Trophoblast cell (in vitro differentiated cells and primary cell): ENCODE measurements around the gene DVL1.
"Not testable (repeated sequence)": the region's sequence is repeated elsewhere in the genome, so short reads cannot be mapped to it uniquely, and the experiment has no call there.

Experiments
- DNase-seq, 2 donors: peaks; one replicate each; pipeline ENCODE4 v3.0.0-alpha.2; 2016
- H2AFZ ChIP-seq: 2 replicates; pipeline ENCODE4 v1.6.1; 2013; ENCODE audit warnings: low read length, moderate library complexity, mild to moderate bottlenecking; ENCODE audit not compliant: insufficient read depth, poor library complexity
- H2AK5ac ChIP-seq: 2 replicates; pipeline ENCODE4 v1.6.1; 2013; ENCODE audit warnings: mild to moderate bottlenecking, low read length
- H2BK120ac ChIP-seq: 2 replicates; pipeline ENCODE4 v1.6.1; 2013; ENCODE audit warnings: low read length, mild to moderate bottlenecking, moderate library complexity; ENCODE audit not compliant: insufficient read depth, poor library complexity
- H2BK12ac ChIP-seq: 2 replicates; pipeline ENCODE4 v1.6.1; 2013; ENCODE audit warnings: mild to moderate bottlenecking, low read length, moderate library complexity
- H2BK5ac ChIP-seq: 2 replicates; pipeline ENCODE4 v1.6.1; 2013; ENCODE audit warnings: low read length, low read depth, moderate library complexity, mild to moderate bottlenecking; ENCODE audit not compliant: poor library complexity
- H3K14ac ChIP-seq: 2 replicates; pipeline ENCODE4 v1.6.1; 2013; ENCODE audit warnings: mild to moderate bottlenecking, low read length
- H3K18ac ChIP-seq: 2 replicates; pipeline ENCODE4 v1.6.1; 2013; ENCODE audit warnings: mild to moderate bottlenecking, low read length
- H3K23ac ChIP-seq: 2 replicates; pipeline ENCODE4 v1.6.1; 2013; ENCODE audit warnings: low read length
- H3K27ac ChIP-seq: 2 replicates; pipeline ENCODE4 v1.5.1; 2013; ENCODE audit warnings: low read depth, mild to moderate bottlenecking, inconsistent platforms, low read length, moderate library complexity
- H3K27me3 ChIP-seq: 2 replicates; pipeline ENCODE4 v1.6.1; 2013; ENCODE audit warnings: inconsistent platforms, mild to moderate bottlenecking, low read length, moderate library complexity; ENCODE audit not compliant: insufficient read depth
- H3K36me3 ChIP-seq, 2 experiments: 1 replicate in 1 of 2; 2 replicates in 1 of 2; pipeline ENCODE4 v1.6.1; 2013; ENCODE audit warnings: low read length in 2 of 2, mild to moderate bottlenecking in 2 of 2, moderate library complexity in 1 of 2; ENCODE audit not compliant: insufficient read depth in 2 of 2, control insufficient read depth in 1 of 2
- H3K4ac ChIP-seq: 2 replicates; pipeline ENCODE4 v1.6.1; 2013; ENCODE audit warnings: low read depth, mild to moderate bottlenecking, low read length, moderate library complexity
- H3K4me1 ChIP-seq, 2 experiments: 1 replicate in 1 of 2; 2 replicates in 1 of 2; pipeline ENCODE4 v1.6.1; 2013; ENCODE audit warnings: low read length in 2 of 2, mild to moderate bottlenecking in 2 of 2, moderate library complexity in 1 of 2; ENCODE audit not compliant: insufficient read depth in 2 of 2, control insufficient read depth in 1 of 2
- H3K4me2 ChIP-seq: 2 replicates; pipeline ENCODE4 v1.6.1; 2013; ENCODE audit warnings: inconsistent platforms, mild to moderate bottlenecking, low read length, moderate library complexity
- H3K4me3 ChIP-seq: 2 replicates; pipeline ENCODE4 v1.5.1; 2013; ENCODE audit warnings: mild to moderate bottlenecking, low read depth, low read length, inconsistent platforms
- H3K79me1 ChIP-seq: one replicate; pipeline ENCODE4 v1.6.1; 2013; ENCODE audit warnings: low read length
- H3K79me2 ChIP-seq: 2 replicates; pipeline ENCODE4 v1.6.1; 2013; ENCODE audit warnings: low read length, mild to moderate bottlenecking; ENCODE audit not compliant: control insufficient read depth, insufficient read depth, poor library complexity
- H3K9ac ChIP-seq: 2 replicates; pipeline ENCODE4 v1.6.1; 2013; ENCODE audit warnings: mild to moderate bottlenecking, low read length
- H3K9me3 ChIP-seq: 2 replicates; pipeline ENCODE4 v1.6.1; 2013; ENCODE audit warnings: low read depth, mild to moderate bottlenecking, control low read depth, inconsistent platforms, low read length; ENCODE audit not compliant: insufficient read depth
- H4K12ac ChIP-seq: 2 replicates; pipeline ENCODE4 v1.6.1; 2013; ENCODE audit warnings: low read depth, mild to moderate bottlenecking, low read length, moderate library complexity
- H4K8ac ChIP-seq: 2 replicates; pipeline ENCODE4 v1.6.1; 2013; ENCODE audit warnings: low read depth, mild to moderate bottlenecking, low read length, moderate library complexity
- H4K91ac ChIP-seq: one replicate; pipeline ENCODE4 v1.6.1; 2013; ENCODE audit warnings: low read depth, mild to moderate bottlenecking, low read length, moderate library complexity
- WGBS: extraction: QIAGEN DNeasy Blood & Tissue Kit; methylation state at CpG from one replicate; pipeline ENCODE4 v1.1.7; 2013; ENCODE audit warnings: missing lambda C conversion rate; ENCODE audit not compliant: insufficient read length, insufficient coverage; ENCODE audit errors: extremely low coverage; 5-methylcytosine and 5-hydroxymethylcytosine counted together

The DVL1 gene

GRCh38 chr1:1385339-1385738 lies 36.1 kb upstream of the DVL1 start:
- not testable (repeated sequence) for H4K91ac ChIP-seq, H4K12ac ChIP-seq, H3K4me3 ChIP-seq, H2BK12ac ChIP-seq, H2BK5ac ChIP-seq, H3K23ac ChIP-seq, H3K18ac ChIP-seq, DNase-seq, H2AFZ ChIP-seq, H3K4me2 ChIP-seq, H2BK120ac ChIP-seq, H2AK5ac ChIP-seq, H3K79me2 ChIP-seq, H3K9ac ChIP-seq, H3K79me1 ChIP-seq, H3K9me3 ChIP-seq, H3K4me1 ChIP-seq, H3K14ac ChIP-seq, H3K27me3 ChIP-seq, H3K4ac ChIP-seq, H3K27ac ChIP-seq, H4K8ac ChIP-seq
- H3K36me3 ChIP-seq = peaks cover 57 to 70% of the 10 kb centered on the region in 2 experiments
- WGBS = no CpG with 5 or more reads among the region's 29 CpGs

GRCh38 chr1:1381294-1381693 lies 32.1 kb upstream of the DVL1 start:
- H4K91ac ChIP-seq = no peak overlapping the region
- H3K18ac ChIP-seq = no peak overlapping the region
- no peak overlapping the region for H3K4ac ChIP-seq
- H2AK5ac ChIP-seq = no peak overlapping the region
- no peaks in the 10 kb centered on the region for H3K79me1 ChIP-seq
- no peak overlapping the region for H3K14ac ChIP-seq
- H2BK5ac ChIP-seq = no peak overlapping the region
- H3K27me3 ChIP-seq = no peaks in the 10 kb centered on the region
- H2AFZ ChIP-seq = no peak overlapping the region
- no peak overlapping the region for H2BK120ac ChIP-seq
- peaks cover 26 to 37% of the 10 kb centered on the region in 2 experiments for H3K36me3 ChIP-seq
- no peaks in the 10 kb centered on the region for H3K79me2 ChIP-seq
- peaks cover 7% of the 10 kb centered on the region for H3K9me3 ChIP-seq
- H3K27ac ChIP-seq = no peak overlapping the region
- no peak for DNase-seq
- H3K9ac ChIP-seq = no peak overlapping the region
- H3K23ac ChIP-seq = no peak overlapping the region
- H2BK12ac ChIP-seq = no peak overlapping the region
- H3K4me3 ChIP-seq = no peak overlapping the region
- H3K4me1 ChIP-seq = no peaks in the 10 kb centered on the region
- no peak overlapping the region for H3K4me2 ChIP-seq
- no peak overlapping the region for H4K12ac ChIP-seq
- H4K8ac ChIP-seq = no peak overlapping the region
- WGBS = no CpG with 5 or more reads among the region's 8 CpGs

- no peak overlapping the region for H4K91ac ChIP-seq
- no peak overlapping the region for H2BK120ac ChIP-seq
- no peak overlapping the region for H3K18ac ChIP-seq
- no peaks in the 10 kb centered on the region for H3K79me2 ChIP-seq
- no CpG with 5 or more reads among the region's 16 CpGs for WGBS
- H2BK5ac ChIP-seq = no peak overlapping the region
- no peak overlapping the region for H4K8ac ChIP-seq
- no peak overlapping the region for H3K27ac ChIP-seq
- no peak overlapping the region for H3K9ac ChIP-seq
- H2BK12ac ChIP-seq = no peak overlapping the region
- no peak overlapping the region for H2AFZ ChIP-seq
- H4K12ac ChIP-seq = no peak overlapping the region
- no peak for DNase-seq
- H3K23ac ChIP-seq = no peak overlapping the region
- H2AK5ac ChIP-seq = no peak overlapping the region
- peaks cover 7% of the 10 kb centered on the region for H3K9me3 ChIP-seq
- H3K4ac ChIP-seq = no peak overlapping the region
- no peak overlapping the region for H3K4me3 ChIP-seq
- no peak overlapping the region for H3K14ac ChIP-seq
- no peak overlapping the region for H3K4me2 ChIP-seq
- H3K36me3 ChIP-seq = peaks cover 25 to 33% of the 10 kb centered on the region in 2 experiments
- H3K4me1 ChIP-seq = peaks cover 3% of the 10 kb centered on the region in 2 experiments
- H3K79me1 ChIP-seq = peaks cover 3% of the 10 kb centered on the region
- H3K27me3 ChIP-seq = no peaks in the 10 kb centered on the region
Measured at GRCh38 chr1:1380860-1381259, 31.6 kb upstream of the DVL1 start.

- Histone ChIP-seq H3K4me3 (no peak overlapping the region), H3K79me2 (peaks cover 13% of the 10 kb centered on the region), H3K4ac (no peak overlapping the region), H4K8ac (no peak overlapping the region), H3K4me1 (peaks cover 11 to 13% of the 10 kb centered on the region in 2 experiments), H4K91ac (no peak overlapping the region), H3K9me3 (peaks cover 4% of the 10 kb centered on the region), H3K27me3 (no peaks in the 10 kb centered on the region), H2BK5ac (no peak overlapping the region), H2BK120ac (no peak overlapping the region), H2BK12ac (no peak overlapping the region), H3K79me1 (peaks cover 8% of the 10 kb centered on the region), H3K23ac (no peak overlapping the region), H3K36me3 (peaks cover 29 to 34% of the 10 kb centered on the region in 2 experiments), H3K27ac (no peak overlapping the region), H2AK5ac (no peak overlapping the region), H4K12ac (no peak overlapping the region), H3K4me2 (no peak overlapping the region), H3K9ac (no peak overlapping the region), H2AFZ (no peak overlapping the region), H3K14ac (no peak overlapping the region), H3K18ac (no peak overlapping the region)
- no peak for DNase-seq
- WGBS = no CpG with 5 or more reads among the region's 16 CpGs
Measured at GRCh38 chr1:1377540-1378205, 28.5 kb upstream of the DVL1 start.
